ENCODE results near the gene UBE2H.

DNA sequence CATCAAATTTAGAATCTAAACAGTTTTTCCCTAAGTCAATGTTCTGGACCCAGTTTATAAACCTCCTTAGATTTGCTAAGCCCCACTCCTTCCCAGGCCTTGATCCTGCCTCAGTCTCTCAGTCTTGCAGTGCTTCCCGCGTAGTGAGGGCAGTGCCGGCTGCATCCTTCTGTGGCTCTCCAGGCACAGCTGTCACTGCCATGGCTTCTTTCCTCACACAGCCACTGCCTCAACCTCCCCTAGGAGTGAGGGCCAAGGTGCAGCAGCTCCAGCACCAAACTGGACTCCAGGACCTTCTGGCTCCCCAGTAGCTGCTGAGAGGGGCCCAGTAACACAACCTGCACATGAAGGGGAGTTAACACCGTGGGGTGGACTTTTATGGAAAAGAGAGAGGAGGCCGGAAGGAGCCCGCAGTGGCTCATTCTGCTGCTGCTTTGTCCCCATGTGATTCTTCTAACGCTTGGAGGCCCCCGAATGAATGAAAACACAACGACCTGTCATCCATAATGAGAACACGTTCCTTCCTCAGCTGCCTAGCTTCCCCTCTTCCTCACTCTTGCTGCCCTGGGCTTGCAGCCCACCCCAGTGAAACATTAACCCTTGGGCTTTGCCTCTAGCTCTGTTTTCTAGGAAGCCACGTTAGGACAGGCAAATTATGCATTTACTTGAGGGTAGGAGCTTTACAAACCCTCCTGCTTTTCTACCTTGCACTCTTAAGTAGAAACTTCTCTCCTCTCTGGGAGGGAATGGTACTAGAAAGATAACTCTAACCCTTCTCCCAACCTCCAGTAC lies 16.0 kb upstream of the UBE2H start:
- TF ChIP-seq EZH2 (IDR thresholded peaks at IDR 0.05; ENCODE audit: borderline replicate concordance, low read depth, low read length, poor library complexity, severe bottlenecking) = no peak
- TF ChIP-seq, protein P1, sequence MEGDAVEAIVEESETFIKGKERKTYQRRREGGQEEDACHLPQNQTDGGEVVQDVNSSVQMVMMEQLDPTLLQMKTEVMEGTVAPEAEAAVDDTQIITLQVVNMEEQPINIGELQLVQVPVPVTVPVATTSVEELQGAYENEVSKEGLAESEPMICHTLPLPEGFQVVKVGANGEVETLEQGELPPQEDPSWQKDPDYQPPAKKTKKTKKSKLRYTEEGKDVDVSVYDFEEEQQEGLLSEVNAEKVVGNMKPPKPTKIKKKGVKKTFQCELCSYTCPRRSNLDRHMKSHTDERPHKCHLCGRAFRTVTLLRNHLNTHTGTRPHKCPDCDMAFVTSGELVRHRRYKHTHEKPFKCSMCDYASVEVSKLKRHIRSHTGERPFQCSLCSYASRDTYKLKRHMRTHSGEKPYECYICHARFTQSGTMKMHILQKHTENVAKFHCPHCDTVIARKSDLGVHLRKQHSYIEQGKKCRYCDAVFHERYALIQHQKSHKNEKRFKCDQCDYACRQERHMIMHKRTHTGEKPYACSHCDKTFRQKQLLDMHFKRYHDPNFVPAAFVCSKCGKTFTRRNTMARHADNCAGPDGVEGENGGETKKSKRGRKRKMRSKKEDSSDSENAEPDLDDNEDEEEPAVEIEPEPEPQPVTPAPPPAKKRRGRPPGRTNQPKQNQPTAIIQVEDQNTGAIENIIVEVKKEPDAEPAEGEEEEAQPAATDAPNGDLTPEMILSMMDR (conservative IDR thresholded peaks at IDR 0.05; ENCODE audit: low read depth, low read length) = no peak

Measured in A673 (cell line).